Transverse colon (tissue), 4 donors: Measurements from ENCODE around the gene WDR45.

Source experiments
- CTCF ChIP-seq, 5 experiments: fragments of 200-600 bp in 3 of 5; fragments of 450-650 bp in 2 of 5; sonication (generic) in 3 of 5; IDR thresholded peaks; 1 replicate in 2 of 5; 2 replicates in 3 of 5; pipeline ENCODE4 v1.5.1; 2016 to 2017; ENCODE audit warnings: antibody characterized with exemption in 5 of 5, inconsistent platforms in 3 of 5, mild to moderate bottlenecking in 2 of 5, moderate library complexity in 1 of 5
- POLR2A ChIP-seq: fragments of 450-650 bp; IDR thresholded peaks from one replicate; pipeline ENCODE4 v1.6.1; 2016; ENCODE audit warnings: antibody characterized with exemption, mild to moderate bottlenecking, moderate library complexity
- POLR2AphosphoS5 ChIP-seq, 3 donors: sonication (generic); formaldehyde crosslinking; IDR thresholded peaks; one replicate each; pipeline ENCODE4 v1.6.1; 2016; ENCODE audit warnings: antibody characterized with exemption in 3 of 3

- TF ChIP-seq CTCF (IDR thresholded peaks at IDR 0.05), result peak in 1 of 5 experiments; percentile 15
- TF ChIP-seq POLR2A, result peak; percentile 44
- peak; percentile 72 to 85 (median 73) for TF ChIP-seq POLR2AphosphoS5 (IDR thresholded peaks at IDR 0.05)
These were observed 5.8 kb downstream of the WDR45 start, which contains the start of gene PRAF2 for GRCh38 chrX:49073601-49074575.
